ENCODE results near the gene CABP7. TPM values are rescaled to one million over a fixed set of nuclear protein-coding genes. Genes with fewer than 3 reads are reported as not detected.
A peak's percentile ranks its signal among the peaks of the same experiment; 100 is the strongest.

The CABP7 gene
- total RNA-seq, 1 experiment from 2014 or later, result not detected

DNA sequence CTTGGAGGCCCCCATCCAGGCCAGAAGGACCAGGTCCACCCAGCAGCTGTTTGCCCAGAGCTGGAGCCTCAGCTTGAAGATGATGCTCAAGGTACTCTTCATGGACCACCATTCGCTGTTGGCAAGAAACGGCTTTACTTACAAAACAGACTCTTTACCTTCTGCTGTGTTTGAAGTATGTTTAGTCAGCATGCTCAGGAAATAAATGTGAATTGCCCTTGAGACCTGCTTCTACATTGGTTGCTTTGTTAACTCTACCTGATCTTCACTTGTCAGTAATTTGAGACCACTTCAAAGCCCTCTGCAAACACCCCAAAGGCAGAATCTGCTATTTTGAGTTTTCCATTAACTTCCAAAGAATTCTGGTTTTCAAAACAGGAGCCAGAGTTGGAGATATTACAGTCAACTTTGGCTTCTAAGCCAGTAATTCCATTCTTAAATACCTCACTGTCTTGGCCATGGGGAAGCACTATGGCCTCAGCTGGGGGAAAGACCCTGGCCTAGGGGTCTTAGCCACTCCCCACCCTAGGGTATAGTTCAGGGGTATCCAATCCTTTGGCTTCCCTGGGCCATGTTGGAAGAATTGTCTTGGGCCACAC, 50.0 kb downstream of the CABP7 start:
- H3K27me3 ChIP-seq (replicated peaks; ENCODE audit: insufficient read depth, low read depth, low read length, poor library complexity), result no peaks in the 10 kb centered on the region
- H3K4me3 ChIP-seq (ENCODE audit: low read depth, low read length, poor library complexity, severe bottlenecking), result no peak overlapping the region
- H3K27ac ChIP-seq (ENCODE audit: low read depth, low read length, poor library complexity, severe bottlenecking), result no peak overlapping the region
- POLR2A ChIA-PET (ENCODE audit: low non-redundant PET), result interaction anchor here (0.6 kb wide), 1 partner anchor 399 kb away, joined by 6 read pairs; no protein-coding TSS in a partner anchor
- intact Hi-C loops (cut with micrococcal nuclease; ENCODE audit: unreplicated experiment), result loop anchor here (10.0 kb wide), 1 partner anchor 235 kb away; no protein-coding TSS in a partner anchor
- peaks cover 18% of the 10 kb centered on the region for H3K36me3 ChIP-seq (ENCODE audit: insufficient read depth, low read length, poor library complexity, severe bottlenecking)
- TF ChIP-seq, protein P1, sequence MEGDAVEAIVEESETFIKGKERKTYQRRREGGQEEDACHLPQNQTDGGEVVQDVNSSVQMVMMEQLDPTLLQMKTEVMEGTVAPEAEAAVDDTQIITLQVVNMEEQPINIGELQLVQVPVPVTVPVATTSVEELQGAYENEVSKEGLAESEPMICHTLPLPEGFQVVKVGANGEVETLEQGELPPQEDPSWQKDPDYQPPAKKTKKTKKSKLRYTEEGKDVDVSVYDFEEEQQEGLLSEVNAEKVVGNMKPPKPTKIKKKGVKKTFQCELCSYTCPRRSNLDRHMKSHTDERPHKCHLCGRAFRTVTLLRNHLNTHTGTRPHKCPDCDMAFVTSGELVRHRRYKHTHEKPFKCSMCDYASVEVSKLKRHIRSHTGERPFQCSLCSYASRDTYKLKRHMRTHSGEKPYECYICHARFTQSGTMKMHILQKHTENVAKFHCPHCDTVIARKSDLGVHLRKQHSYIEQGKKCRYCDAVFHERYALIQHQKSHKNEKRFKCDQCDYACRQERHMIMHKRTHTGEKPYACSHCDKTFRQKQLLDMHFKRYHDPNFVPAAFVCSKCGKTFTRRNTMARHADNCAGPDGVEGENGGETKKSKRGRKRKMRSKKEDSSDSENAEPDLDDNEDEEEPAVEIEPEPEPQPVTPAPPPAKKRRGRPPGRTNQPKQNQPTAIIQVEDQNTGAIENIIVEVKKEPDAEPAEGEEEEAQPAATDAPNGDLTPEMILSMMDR (conservative IDR thresholded peaks at IDR 0.05; ENCODE audit: low read depth, low read length), result no peak
- no peak for TF ChIP-seq EZH2 (IDR thresholded peaks at IDR 0.05; ENCODE audit: borderline replicate concordance, low read depth, low read length, poor library complexity, severe bottlenecking)
- CTCF ChIA-PET, result no interaction called here
- no TSS peak for BruUV-seq (replicated peaks)
- H3K9me3 ChIP-seq (ENCODE audit: low read depth, low read length, poor library complexity, severe bottlenecking), result no peaks in the 10 kb centered on the region
- no peaks in the 10 kb centered on the region for H3K4me1 ChIP-seq (ENCODE audit: insufficient read depth, low read length, poor library complexity, severe bottlenecking)
- no peak for DNase-seq (ENCODE audit: low spot score)

DNA sequence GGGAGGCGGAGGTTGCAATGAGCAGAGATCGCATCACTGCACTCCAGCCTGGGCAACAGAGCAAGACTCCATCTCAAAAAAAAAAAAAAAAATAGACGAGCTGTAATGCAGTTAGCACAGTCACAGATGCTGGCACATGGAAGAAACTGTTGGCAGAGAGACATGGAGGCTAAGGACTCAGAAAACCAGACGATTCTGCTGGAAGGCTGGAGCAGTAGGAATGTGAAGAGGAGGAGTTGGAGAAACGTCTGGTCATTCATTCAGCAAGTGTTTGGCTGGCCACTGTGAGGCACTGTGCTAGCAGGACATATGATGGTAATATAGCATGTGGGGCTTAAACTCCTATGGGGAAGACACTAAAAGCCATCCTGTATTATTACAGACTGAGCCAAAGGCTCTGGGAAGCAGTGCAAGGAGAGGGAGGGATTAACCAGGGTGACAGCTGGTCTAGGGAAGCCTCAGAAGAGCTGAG, 52.4 kb downstream of the CABP7 start:
- Histone ChIP-seq H3K4me1 (ENCODE audit: insufficient read depth, low read length, poor library complexity, severe bottlenecking) (no peaks in the 10 kb centered on the region), H3K36me3 (ENCODE audit: insufficient read depth, low read length, poor library complexity, severe bottlenecking) (peaks cover 18% of the 10 kb centered on the region), H3K27me3 (replicated peaks; ENCODE audit: insufficient read depth, low read depth, low read length, poor library complexity) (no peaks in the 10 kb centered on the region), H3K4me3 (ENCODE audit: low read depth, low read length, poor library complexity, severe bottlenecking) (no peak overlapping the region), H3K9me3 (ENCODE audit: low read depth, low read length, poor library complexity, severe bottlenecking) (no peaks in the 10 kb centered on the region), H3K27ac (ENCODE audit: low read depth, low read length, poor library complexity, severe bottlenecking) (no peak overlapping the region)
- ChIA-PET CTCF (no interaction called here), POLR2A (ENCODE audit: low non-redundant PET) (no interaction called here)
- TF ChIP-seq, protein P1 (conservative IDR thresholded peaks at IDR 0.05; ENCODE audit: low read depth, low read length), result peak; percentile 64
- TF ChIP-seq EZH2 (IDR thresholded peaks at IDR 0.05; ENCODE audit: borderline replicate concordance, low read depth, low read length, poor library complexity, severe bottlenecking), result no peak
- BruUV-seq (replicated peaks), result no TSS peak
- peak; percentile 61 for DNase-seq (ENCODE audit: low spot score)
- intact Hi-C loops (cut with micrococcal nuclease; ENCODE audit: unreplicated experiment), result loop anchor here (10.0 kb wide), 1 partner anchor 233 kb away; no protein-coding TSS in a partner anchor

DNA sequence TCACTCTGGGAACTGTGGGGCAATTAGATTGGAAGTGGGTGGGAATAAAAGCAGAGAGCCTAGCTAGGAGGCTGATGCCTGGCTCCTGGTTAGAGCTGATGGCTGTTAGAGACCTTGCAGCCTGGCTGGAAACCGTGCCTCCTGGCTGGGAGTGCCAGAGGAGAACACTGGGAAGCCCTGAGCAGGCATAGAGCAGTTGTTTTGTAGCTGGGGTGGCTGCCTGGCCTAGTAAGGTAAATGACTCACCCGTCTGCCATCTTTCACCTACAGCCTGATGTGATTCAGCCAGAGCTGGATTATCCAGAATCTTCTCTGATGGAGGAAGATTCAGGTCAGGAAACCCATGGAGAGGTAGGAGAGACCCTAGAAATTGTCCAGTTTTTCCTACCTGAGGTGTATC, 53.4 kb downstream of the CABP7 start:
- intact Hi-C loops (cut with micrococcal nuclease; ENCODE audit: unreplicated experiment), result loop anchor here (10.0 kb wide), 1 partner anchor 232 kb away; no protein-coding TSS in a partner anchor

More for the DNA sequence above, 53.4 kb downstream of the CABP7 start:
- Histone ChIP-seq H3K4me1 (ENCODE audit: insufficient read depth, low read length, poor library complexity, severe bottlenecking) (no peaks in the 10 kb centered on the region), H3K4me3 (ENCODE audit: low read depth, low read length, poor library complexity, severe bottlenecking) (no peak overlapping the region), H3K36me3 (ENCODE audit: insufficient read depth, low read length, poor library complexity, severe bottlenecking) (peaks cover 18% of the 10 kb centered on the region), H3K27me3 (replicated peaks; ENCODE audit: insufficient read depth, low read depth, low read length, poor library complexity) (no peaks in the 10 kb centered on the region), H3K27ac (ENCODE audit: low read depth, low read length, poor library complexity, severe bottlenecking) (no peak overlapping the region), H3K9me3 (ENCODE audit: low read depth, low read length, poor library complexity, severe bottlenecking) (no peaks in the 10 kb centered on the region)
- ChIA-PET POLR2A (ENCODE audit: low non-redundant PET) (no interaction called here), CTCF (no interaction called here)
- TF ChIP-seq, protein P1 (conservative IDR thresholded peaks at IDR 0.05; ENCODE audit: low read depth, low read length), result no peak
- TF ChIP-seq EZH2 (IDR thresholded peaks at IDR 0.05; ENCODE audit: borderline replicate concordance, low read depth, low read length, poor library complexity, severe bottlenecking), result no peak
- BruUV-seq (replicated peaks), result no TSS peak
- DNase-seq (ENCODE audit: low spot score), result no peak

Data from A673 (cell line).